HG02938 (cell line): ENCODE results near the gene CD320.
"Not testable (repeated sequence)": the region's sequence is repeated elsewhere in the genome, so short reads cannot be mapped to it uniquely, and the experiment has no call there.

Experiments
- ATAC-seq: cut with Tn5 transposase; IDR thresholded peaks from one replicate; pipeline ENCODE4 v1.9.1; 2021; ENCODE audit warnings: mild to moderate bottlenecking, moderate library complexity; ENCODE audit not compliant: unreplicated experiment

Gene CD320

GRCh38 chr19:8310342-8311055 lies 2.3 kb upstream of the CD320 start:
- ATAC-seq: no peak

GRCh38 chr19:8308891-8309291 lies 733 bp upstream of the CD320 start:
- ATAC-seq: no peak

- ATAC-seq: no peak
These were observed 676 bp downstream of the CD320 start for GRCh38 chr19:8307400-8307964.

GRCh38 chr19:8306235-8307054 lies 1.7 kb downstream of the CD320 start:
- no peak for ATAC-seq

GRCh38 chr19:8305798-8306197 lies 2.4 kb downstream of the CD320 start:
- ATAC-seq: no peak

- ATAC-seq: no peak
These were observed 3.1 kb downstream of the CD320 start for GRCh38 chr19:8304841-8305621.

- ATAC-seq: no peak
These were observed 5.4 kb downstream of the CD320 start for GRCh38 chr19:8302734-8303133.

- no peak for ATAC-seq
These were observed 5.8 kb downstream of the CD320 start for GRCh38 chr19:8302357-8302691.

GRCh38 chr19:8291337-8291736 lies 16.8 kb downstream of the CD320 start:
- not testable (repeated sequence) for ATAC-seq

- ATAC-seq: not testable (repeated sequence)
These were observed 31.6 kb downstream of the CD320 start for GRCh38 chr19:8276508-8276907.

- ATAC-seq: no peak
These were observed 38.4 kb downstream of the CD320 start for GRCh38 chr19:8269724-8270123.

- ATAC-seq: no peak
These were observed 42.3 kb downstream of the CD320 start for GRCh38 chr19:8265872-8266271.

GRCh38 chr19:8264248-8264647 lies 43.9 kb downstream of the CD320 start:
- ATAC-seq: not testable (repeated sequence)

GRCh38 chr19:8262431-8262830 lies 45.7 kb downstream of the CD320 start:
- ATAC-seq: no peak

GRCh38 chr19:8261881-8262280 lies 46.3 kb downstream of the CD320 start:
- ATAC-seq: no peak

GRCh38 chr19:8261347-8261746 lies 46.8 kb downstream of the CD320 start:
- ATAC-seq: no peak

GRCh38 chr19:8259922-8260247 lies 48.3 kb downstream of the CD320 start:
- ATAC-seq: no peak

GRCh38 chr19:8259142-8259921 lies 48.8 kb downstream of the CD320 start:
- ATAC-seq: no peak

GRCh38 chr19:8257052-8257443 lies 51.1 kb downstream of the CD320 start:
- ATAC-seq: no peak

GRCh38 chr19:8256276-8257051 lies 51.7 kb downstream of the CD320 start:
- no peak for ATAC-seq
